ENCODE results near the gene AKAP12.

GRCh38 chr6:151280859-151281258 lies 41.1 kb downstream of the AKAP12 start:
- TF ChIP-seq CTCF (IDR thresholded peaks at IDR 0.05; ENCODE audit: low read length) (no peak), EZH2 (optimal IDR thresholded peaks at IDR 0.05; ENCODE audit: low read depth, low read length) (no peak), EZH2phosphoT487 (IDR thresholded peaks at IDR 0.05; ENCODE audit: low read length) (no peak)

All from MM.1S (cell line).